HS-5 (cell line): ENCODE data around the gene KCNV2.
"Not testable (repeated sequence)": the region's sequence is repeated elsewhere in the genome, so short reads cannot be mapped to it uniquely, and the experiment has no call there.

ENCODE experiments used
- DNase-seq: peaks from one replicate; pipeline ENCODE4 v3.0.0-alpha.2; 2012; ENCODE audit warnings: low read depth

Gene KCNV2

DNA sequence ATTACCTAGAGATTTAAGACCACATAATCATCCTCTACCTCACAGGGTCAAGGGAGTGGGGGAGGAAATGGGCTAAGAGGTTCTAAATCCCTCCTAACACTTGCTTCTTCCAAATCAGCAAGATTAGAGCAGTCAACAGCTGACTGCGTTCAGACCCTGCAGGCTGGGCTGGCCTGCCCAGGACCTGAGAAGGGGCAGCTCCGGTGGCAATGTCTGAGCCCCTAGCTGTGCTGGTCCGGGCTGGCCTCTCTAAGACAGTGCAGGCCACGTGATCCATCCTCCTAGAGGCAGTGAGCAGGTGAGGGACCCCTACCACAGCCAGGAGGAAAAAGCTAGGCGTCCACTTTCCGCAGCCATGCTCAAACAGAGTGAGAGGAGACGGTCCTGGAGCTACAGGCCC lies at the start of gene KCNV2:
Gene KCNV2, plus strand, starts transcription at position 126 of the 400 bp plus-strand sequence. Its CDS starts 230 bp downstream, at position 356.
- no peak for DNase-seq

DNA sequence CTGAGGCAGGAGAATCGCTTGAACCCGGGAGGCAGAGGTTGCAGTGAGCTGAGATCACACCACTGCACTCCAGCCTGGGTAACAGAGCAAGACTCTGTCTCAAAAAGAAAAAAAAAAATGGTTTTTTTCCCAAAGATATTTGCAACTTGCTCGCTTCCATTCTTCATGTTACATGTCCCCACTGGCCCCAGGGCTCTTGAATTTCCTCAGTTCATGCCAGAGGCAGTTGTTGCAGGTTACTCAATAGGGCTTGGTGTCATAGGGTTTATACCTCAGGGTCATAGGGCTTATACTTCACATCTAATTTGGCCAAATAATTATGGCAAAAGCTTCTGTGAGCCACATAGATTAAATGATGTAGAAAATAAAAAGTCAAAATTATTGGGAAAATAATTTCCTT lies 44.1 kb upstream of the KCNV2 start:
- no peak for DNase-seq

DNA sequence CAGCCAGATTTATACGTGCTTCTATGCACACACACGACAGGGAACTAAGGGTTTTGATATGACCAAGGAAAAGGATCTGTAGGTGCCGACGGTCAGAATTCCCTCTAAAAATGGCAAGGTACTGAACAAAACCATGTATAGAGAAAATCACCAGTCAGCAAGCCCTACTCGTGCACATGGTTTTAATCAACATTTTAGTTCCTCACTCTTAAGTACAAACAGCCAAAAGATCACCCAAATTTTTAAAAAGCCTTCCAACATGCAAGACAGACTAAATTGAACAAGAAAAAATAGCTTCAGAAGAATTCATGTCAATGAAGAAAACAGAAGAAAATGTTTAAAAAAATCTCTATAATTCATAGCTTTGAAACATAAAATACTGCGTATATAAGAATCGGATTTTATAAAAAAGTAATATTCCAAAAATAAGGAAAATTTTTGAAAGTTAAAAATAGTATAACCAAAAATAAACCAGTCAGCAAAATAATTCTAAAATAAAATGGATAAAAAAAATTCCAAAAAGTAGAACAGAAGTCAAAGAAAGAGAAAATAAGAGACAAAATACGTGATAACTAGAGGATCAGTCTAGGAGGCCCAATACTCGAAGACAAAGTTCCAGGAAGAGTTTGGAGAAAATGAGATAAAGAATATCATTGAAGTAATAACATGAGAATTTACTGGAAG lies 43.0 kb upstream of the KCNV2 start:
- DNase-seq = no peak

DNA sequence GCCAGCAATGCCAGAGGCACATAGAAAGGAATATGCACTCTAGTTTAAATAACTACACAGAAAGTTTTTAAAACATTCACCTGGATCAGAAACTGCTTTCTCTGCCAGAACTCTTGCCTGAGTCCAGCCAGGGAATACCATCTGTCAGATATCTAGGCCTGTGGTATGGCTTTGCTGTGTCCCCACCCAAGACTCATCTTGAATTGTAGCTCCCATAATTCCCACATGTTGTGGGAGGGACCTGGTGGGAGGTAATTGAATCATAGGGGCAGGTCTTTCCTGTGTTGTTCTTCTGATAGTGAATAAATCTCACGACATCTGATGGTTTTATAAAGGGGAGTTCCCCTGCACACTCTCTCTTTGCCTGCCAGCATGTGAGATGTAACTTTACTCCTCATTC lies 41.5 kb upstream of the KCNV2 start:
- no peak for DNase-seq

- DNase-seq = no peak
These were observed 40.8 kb upstream of the KCNV2 start for GRCh38 chr9:2676466-2676865.

DNA sequence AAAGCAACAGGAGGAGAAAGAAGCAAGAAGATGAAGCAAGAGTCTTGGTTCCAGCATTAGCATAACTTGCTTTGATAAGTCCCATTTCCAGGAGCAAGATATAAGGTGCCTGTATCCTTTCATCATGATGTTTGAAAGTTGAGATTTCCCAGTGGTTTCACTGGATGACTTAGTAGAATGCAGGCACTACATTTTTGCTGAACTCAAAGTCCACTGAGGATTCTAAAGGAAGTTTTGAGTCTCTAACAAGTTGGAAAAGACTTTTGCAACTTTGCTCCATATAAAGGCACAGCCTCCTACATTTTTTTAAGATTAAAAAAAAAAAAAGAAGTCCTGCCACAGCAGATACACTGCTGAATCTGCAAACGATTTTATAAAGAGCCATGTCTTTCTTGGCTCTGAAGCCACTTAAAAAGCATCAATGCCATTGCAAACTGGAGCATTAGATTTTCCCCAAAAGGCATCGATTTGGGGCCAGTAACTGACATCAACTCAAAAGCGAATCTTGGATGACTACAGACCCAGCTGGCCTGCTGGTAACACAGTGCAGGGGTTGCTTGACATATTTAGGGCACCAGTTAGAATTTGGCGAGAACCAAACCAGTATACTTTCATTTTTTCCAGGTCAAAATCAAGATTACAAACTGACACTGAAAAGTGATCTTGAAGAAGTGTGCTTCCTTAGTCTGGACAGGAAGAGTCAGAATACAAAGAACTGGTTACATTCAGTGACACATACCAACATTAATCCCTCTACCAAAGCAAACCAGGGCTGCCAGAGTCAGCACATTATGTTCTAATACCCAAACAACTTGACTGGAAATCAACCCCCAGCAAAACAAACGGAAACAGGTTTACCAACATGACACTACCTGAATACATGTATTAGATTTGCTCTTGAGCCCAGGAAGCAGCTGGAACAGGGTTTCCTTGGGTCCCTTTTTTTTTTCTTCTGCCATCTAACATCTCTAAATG lies 39.1 kb upstream of the KCNV2 start:
- DNase-seq = no peak

DNA sequence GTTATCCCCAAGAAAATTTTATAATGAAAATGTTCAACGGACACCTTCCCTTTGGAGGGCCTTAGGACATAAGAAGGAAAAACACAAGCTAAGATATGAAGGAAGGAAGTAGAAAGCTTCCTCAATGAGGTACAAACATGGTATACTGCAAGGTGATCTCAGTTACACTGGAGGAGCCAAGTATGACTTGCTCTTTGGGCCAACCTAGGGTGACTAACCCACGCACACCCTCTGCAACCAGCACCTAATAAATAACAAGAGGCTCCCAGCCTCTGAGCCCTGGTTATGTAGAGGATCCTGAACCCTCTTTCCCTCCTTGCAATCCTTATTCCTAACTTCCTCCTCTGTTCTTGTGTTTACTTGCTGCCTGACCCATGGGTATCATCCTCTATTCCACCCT lies 38.3 kb upstream of the KCNV2 start:
- DNase-seq = no peak

- no peak for DNase-seq
These were observed 35.3 kb upstream of the KCNV2 start for GRCh38 chr9:2681981-2682380.

DNA sequence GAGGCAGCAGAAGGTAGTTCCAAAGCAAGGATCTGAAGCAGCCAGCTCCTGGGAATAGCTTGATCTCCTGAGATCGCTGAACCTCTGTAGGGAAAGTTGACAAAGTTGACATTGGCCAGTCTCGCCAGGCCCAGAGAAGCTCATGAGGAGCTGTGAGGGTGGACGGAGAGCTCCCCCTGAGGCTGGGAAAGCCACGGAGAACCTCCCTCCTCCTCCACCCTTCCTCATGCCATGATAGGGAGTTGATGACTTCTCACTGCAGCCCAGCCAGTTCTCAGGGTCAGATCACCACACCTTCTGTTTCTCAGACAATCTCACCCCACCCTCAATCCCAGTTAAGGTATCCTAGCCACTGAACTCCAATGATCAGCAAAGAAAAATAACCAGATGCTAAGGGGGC lies 30.4 kb upstream of the KCNV2 start:
- no peak for DNase-seq

GRCh38 chr9:2688636-2689035 lies 28.7 kb upstream of the KCNV2 start:
- DNase-seq = no peak

DNA sequence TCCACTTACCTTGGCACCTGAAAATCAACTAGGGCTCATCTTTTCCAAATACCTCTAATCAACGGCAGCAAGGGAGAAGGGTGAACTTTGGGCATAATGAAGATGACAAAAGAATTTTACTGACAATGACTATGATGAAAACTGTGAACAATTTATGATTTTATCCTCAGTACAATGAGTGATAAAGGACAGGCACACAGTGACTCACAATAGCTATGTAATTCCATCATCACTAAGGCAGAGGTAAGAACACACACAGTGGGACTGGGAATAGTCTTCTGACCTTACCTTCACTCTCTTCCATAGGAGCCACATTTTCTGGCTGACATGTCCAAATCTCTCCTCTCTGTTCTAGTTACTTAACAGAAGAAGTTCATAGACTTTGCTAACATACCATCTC lies 26.1 kb upstream of the KCNV2 start:
- DNase-seq = no peak

GRCh38 chr9:2691626-2692025 lies 25.7 kb upstream of the KCNV2 start:
- peak; percentile 14 for DNase-seq

DNA sequence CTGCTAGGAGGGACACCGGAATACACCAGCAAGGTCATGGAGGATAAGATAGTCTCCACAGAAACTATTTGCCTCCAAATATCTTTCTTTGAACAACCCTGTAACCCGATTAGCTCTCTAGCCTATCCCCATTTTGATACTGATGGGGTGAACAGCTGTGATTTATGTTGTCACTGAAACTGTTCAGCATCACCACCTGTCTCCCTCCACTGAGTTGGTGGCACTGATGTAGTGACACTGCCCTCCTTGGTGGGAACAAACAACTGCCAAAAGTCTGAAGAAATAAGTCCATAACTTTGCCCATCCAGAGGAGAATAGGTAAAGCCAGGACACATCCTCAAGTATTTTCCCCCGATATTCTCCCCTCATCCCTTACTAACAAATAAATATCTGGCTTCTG lies 24.3 kb upstream of the KCNV2 start:
- DNase-seq = no peak

DNA sequence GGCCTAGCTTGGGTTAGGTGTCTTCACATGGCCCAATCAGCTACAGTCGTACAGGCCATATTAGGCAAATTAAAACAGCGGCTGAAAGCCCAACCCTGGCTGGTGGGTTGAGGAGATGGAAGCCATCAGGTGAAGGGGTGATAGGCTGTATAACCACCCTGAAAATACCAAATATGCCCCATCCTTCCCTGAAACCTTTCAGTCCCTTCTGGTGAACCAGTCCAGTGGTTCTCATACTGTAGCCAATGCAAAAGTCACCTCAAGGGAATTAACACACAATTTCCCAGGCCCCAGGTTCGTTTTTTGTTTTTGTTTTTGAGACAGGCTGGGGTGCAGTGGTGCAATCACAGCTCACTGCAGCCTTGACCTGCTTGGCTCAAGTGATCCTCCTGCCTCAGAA lies 19.8 kb upstream of the KCNV2 start:
- DNase-seq = no peak

GRCh38 chr9:2700398-2700797 lies 16.9 kb upstream of the KCNV2 start:
- no peak for DNase-seq

DNA sequence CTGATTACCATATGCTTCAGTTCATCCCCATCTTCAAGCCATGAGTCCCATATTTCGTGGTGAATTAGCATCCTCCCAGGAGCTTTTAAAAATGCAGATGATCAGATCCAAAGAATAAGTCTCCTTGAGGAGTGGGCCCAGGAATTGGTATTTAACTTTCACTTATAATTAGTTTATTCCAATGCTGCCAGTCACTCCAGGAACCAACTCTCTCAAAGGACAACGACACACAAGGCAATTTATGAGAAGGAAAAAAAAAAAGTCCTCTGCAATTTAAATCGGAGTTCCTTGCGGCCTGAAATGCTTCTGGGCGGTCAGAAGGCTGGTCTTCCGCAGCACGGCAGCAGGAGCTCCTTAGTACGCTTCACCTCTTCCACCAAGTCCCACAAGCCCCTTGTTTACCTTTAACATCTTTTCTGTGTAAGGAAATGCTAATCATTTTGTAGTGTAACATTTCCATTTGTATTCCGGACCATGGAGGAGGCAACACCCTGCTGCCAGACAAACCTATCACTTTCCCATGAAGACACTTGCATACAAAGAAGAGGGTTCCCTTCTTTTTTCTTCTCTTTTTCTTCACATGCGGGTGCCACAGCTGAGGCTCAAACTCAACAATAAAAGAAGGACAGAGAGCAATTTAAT lies 16.3 kb upstream of the KCNV2 start:
- no peak for DNase-seq

DNA sequence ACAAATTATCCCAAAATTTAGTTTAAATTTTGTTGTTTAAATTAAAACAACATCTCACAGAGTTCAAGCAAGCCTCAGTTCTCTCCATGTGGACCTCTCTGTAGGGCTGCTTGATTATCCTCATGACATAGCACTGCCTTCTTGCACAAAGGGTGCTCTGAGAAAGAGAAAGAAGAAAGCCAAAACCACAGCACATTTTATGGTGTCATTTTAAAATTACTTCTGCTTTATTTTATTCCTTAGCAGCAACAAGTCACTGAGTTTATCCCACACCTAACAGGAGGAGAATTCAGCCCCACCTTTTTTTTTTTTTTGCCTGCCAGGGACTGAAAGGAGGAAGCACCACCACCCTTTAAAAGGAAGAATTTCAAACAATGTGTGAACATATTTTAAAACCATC lies 12.8 kb upstream of the KCNV2 start:
- no peak for DNase-seq

- DNase-seq = not testable (repeated sequence)
These were observed 10.1 kb upstream of the KCNV2 start for GRCh38 chr9:2707256-2707655.

- no peak for DNase-seq
These were observed 7.6 kb upstream of the KCNV2 start for GRCh38 chr9:2709645-2710101.

GRCh38 chr9:2711716-2712115 lies 5.6 kb upstream of the KCNV2 start:
- DNase-seq = no peak

DNA sequence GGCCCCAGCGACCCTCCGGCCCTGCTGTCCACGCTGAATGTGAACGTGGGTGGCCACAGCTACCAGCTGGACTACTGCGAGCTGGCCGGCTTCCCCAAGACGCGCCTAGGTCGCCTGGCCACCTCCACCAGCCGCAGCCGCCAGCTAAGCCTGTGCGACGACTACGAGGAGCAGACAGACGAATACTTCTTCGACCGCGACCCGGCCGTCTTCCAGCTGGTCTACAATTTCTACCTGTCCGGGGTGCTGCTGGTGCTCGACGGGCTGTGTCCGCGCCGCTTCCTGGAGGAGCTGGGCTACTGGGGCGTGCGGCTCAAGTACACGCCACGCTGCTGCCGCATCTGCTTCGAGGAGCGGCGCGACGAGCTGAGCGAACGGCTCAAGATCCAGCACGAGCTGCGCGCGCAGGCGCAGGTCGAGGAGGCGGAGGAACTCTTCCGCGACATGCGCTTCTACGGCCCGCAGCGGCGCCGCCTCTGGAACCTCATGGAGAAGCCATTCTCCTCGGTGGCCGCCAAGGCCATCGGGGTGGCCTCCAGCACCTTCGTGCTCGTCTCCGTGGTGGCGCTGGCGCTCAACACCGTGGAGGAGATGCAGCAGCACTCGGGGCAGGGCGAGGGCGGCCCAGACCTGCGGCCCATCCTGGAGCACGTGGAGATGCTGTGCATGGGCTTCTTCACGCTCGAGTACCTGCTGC lies 839 bp downstream of the KCNV2 start:
- no peak for DNase-seq

DNA sequence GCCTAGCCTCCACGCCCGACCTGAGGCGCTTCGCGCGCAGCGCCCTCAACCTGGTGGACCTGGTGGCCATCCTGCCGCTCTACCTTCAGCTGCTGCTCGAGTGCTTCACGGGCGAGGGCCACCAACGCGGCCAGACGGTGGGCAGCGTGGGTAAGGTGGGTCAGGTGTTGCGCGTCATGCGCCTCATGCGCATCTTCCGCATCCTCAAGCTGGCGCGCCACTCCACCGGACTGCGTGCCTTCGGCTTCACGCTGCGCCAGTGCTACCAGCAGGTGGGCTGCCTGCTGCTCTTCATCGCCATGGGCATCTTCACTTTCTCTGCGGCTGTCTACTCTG lies 1.4 kb downstream of the KCNV2 start:
- no peak for DNase-seq
